SK-N-SH treated with all-trans-retinoic acid at 6 μM for 48 hours (cell line): Measurements from ENCODE around the gene TMTC2.

Source experiments
- CSRNP3 ChIP-seq: fragments of 250-450 bp; sonication (Bioruptor Pico); IDR thresholded peaks from 2 replicates; pipeline ENCODE4 v1.5.1; 2021; ENCODE audit warnings: mild to moderate bottlenecking, moderate library complexity
- ISL1 ChIP-seq: fragments of 250-450 bp; sonication (Bioruptor Pico); IDR thresholded peaks from 2 replicates; pipeline ENCODE4 v2.1.2; 2022; ENCODE audit warnings: mild to moderate bottlenecking, moderate library complexity
- OSR1 ChIP-seq: fragments of 250-450 bp; sonication (Bioruptor Pico); IDR thresholded peaks from 2 replicates; pipeline ENCODE4 v1.8.0; 2022; ENCODE audit warnings: moderate library complexity, mild to moderate bottlenecking, inconsistent platforms
- PATZ1 ChIP-seq: fragments of 250-450 bp; sonication (Bioruptor Pico); IDR thresholded peaks from 2 replicates; pipeline ENCODE4 v1.8.0; 2020; ENCODE audit warnings: mild to moderate bottlenecking, moderate library complexity, borderline replicate concordance
- RARB ChIP-seq: fragments of 250-450 bp; sonication (Bioruptor Pico); IDR thresholded peaks from 2 replicates; pipeline ENCODE4 v1.8.0; 2021; ENCODE audit warnings: mild to moderate bottlenecking, moderate library complexity
- TOX ChIP-seq: fragments of 250-450 bp; sonication (Bioruptor Pico); IDR thresholded peaks from 2 replicates; pipeline ENCODE4 v1.8.0; 2021; ENCODE audit warnings: mild to moderate bottlenecking, moderate library complexity, borderline replicate concordance
- TSHZ2 ChIP-seq: fragments of 250-450 bp; sonication (Bioruptor Pico); IDR thresholded peaks from 2 replicates; pipeline ENCODE4 v1.5.0; 2020; ENCODE audit warnings: mild to moderate bottlenecking, moderate library complexity
- ZFP3 ChIP-seq: fragments of 250-450 bp; sonication (Bioruptor Pico); IDR thresholded peaks from 2 replicates; pipeline ENCODE4 v1.5.0; 2020; ENCODE audit warnings: mild to moderate bottlenecking, moderate library complexity
- ZFP30 ChIP-seq: fragments of 450-650 bp; formaldehyde crosslinking; IDR thresholded peaks from 2 replicates; pipeline ENCODE4 v1.5.0; 2022; ENCODE audit warnings: mild to moderate bottlenecking, moderate library complexity

GRCh38 chr12:82870771-82871377, 184.2 kb downstream of the TMTC2 start:
- TF ChIP-seq ISL1 (CRISPR knock-in tag) = no peak
- no peak for TF ChIP-seq PATZ1 (CRISPR knock-in tag)
- no peak for TF ChIP-seq CSRNP3 (CRISPR knock-in tag)
- no peak for TF ChIP-seq ZFP3 (CRISPR knock-in tag)
- no peak for TF ChIP-seq TOX (CRISPR knock-in tag)
- no peak for TF ChIP-seq ZFP30 (CRISPR knock-in tag)
- TF ChIP-seq OSR1 = no peak
- TF ChIP-seq RARB (CRISPR knock-in tag) = no peak
- TF ChIP-seq TSHZ2 (CRISPR knock-in tag) = no peak
